NT2/D1 (cell line): ENCODE measurements around the gene UBR4.

Experiments
- SUZ12 ChIP-seq: IDR thresholded peaks from 2 replicates; pipeline ENCODE4 v1.6.1; 2011; ENCODE audit not compliant: insufficient read length, insufficient read depth; ENCODE audit errors: extremely low read depth
- YY1 ChIP-seq: IDR thresholded peaks from 2 replicates; pipeline ENCODE4 v1.6.1; 2011; ENCODE audit not compliant: insufficient read length, insufficient read depth
- ZNF274 ChIP-seq: IDR thresholded peaks from 2 replicates; pipeline ENCODE4 v1.6.1; 2011; ENCODE audit warnings: mild to moderate bottlenecking, low read depth, low read length

DNA sequence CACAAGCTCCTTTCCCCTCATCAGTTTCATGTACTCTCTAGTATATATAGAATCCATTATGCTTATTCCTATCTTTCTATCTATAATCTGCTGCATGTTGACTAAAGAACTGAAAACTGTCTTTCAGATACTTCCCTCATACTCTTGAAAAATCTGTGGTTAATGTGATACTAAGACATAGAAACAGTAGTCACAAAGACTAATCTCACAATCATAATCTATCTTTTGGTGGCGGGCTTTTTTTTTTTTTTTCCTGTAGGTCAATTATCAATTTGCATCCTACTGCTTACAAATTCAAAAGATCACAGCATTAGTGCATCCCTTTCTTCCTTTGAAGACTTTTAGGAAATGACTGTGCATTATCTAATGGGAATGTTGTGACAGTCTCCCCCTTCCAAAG lies 4.7 kb downstream of the UBR4 start:
- TF ChIP-seq ZNF274 (no peak), YY1 (no peak), SUZ12 (no peak)
